Measurements from ENCODE around the gene GRIK3. TPM values are rescaled to one million over a fixed set of nuclear protein-coding genes. Genes with fewer than 3 reads are reported as not detected.

GRIK3 gene
- polyA plus RNA-seq, 1 experiment: not detected

- H3K27ac ChIP-seq (ENCODE audit: low read depth, low read length): no peak overlapping the region
- no peaks in the 10 kb centered on the region; the same call in 1 of the 2 replicates for H3K9me3 ChIP-seq (ENCODE audit: control insufficient read depth, insufficient read depth, low read length)
- POLR2A ChIA-PET: no interaction called here
- no peak overlapping the region for H3K4me3 ChIP-seq (ENCODE audit: low read depth, low read length)
- TF ChIP-seq CTCF (IDR thresholded peaks at IDR 0.05; ENCODE audit: low read depth, low read length): no peak
- no peaks in the 10 kb centered on the region for H3K27me3 ChIP-seq (ENCODE audit: control insufficient read depth, insufficient read depth, low read length)
- DNase-seq (ENCODE audit: low read depth, low spot score): no peak
- CTCF ChIA-PET: no interaction called here
Observed at GRCh38 chr1:36883315-36883949, 150.9 kb downstream of the GRIK3 start.

- no peaks in the 10 kb centered on the region; the same call in 1 of the 2 replicates for H3K9me3 ChIP-seq (ENCODE audit: control insufficient read depth, insufficient read depth, low read length)
- POLR2A ChIA-PET: no interaction called here
- CTCF ChIA-PET: no interaction called here
Observed at GRCh38 chr1:36882536-36883285, 151.6 kb downstream of the GRIK3 start.

GRCh38 chr1:36881541-36881940 lies 152.8 kb downstream of the GRIK3 start:
- ChIA-PET POLR2A (no interaction called here), CTCF (no interaction called here)
- TF ChIP-seq CTCF (IDR thresholded peaks at IDR 0.05; ENCODE audit: low read depth, low read length): no peak
- Histone ChIP-seq H3K27me3 (ENCODE audit: control insufficient read depth, insufficient read depth, low read length) (no peaks in the 10 kb centered on the region), H3K9me3 (ENCODE audit: control insufficient read depth, insufficient read depth, low read length) (no peaks in the 10 kb centered on the region; the same call in 1 of the 2 replicates), H3K4me3 (ENCODE audit: low read depth, low read length) (no peak overlapping the region), H3K27ac (ENCODE audit: low read depth, low read length) (no peak overlapping the region)
- DNase-seq (ENCODE audit: low read depth, low spot score): no peak

More at GRCh38 chr1:36882536-36883285, 151.6 kb downstream of the GRIK3 start:
- TF ChIP-seq CTCF (IDR thresholded peaks at IDR 0.05; ENCODE audit: low read depth, low read length): no peak
- Histone ChIP-seq H3K4me3 (ENCODE audit: low read depth, low read length) (no peak overlapping the region), H3K27ac (ENCODE audit: low read depth, low read length) (no peak overlapping the region), H3K27me3 (ENCODE audit: control insufficient read depth, insufficient read depth, low read length) (no peaks in the 10 kb centered on the region)
- no peak for DNase-seq (ENCODE audit: low read depth, low spot score)

- ChIA-PET POLR2A (no interaction called here), CTCF (no interaction called here)
- Histone ChIP-seq H3K27me3 (ENCODE audit: control insufficient read depth, insufficient read depth, low read length) (no peaks in the 10 kb centered on the region), H3K27ac (ENCODE audit: low read depth, low read length) (no peak overlapping the region), H3K9me3 (ENCODE audit: control insufficient read depth, insufficient read depth, low read length) (no peaks in the 10 kb centered on the region; the same call in 1 of the 2 replicates), H3K4me3 (ENCODE audit: low read depth, low read length) (no peak overlapping the region)
- no peak for DNase-seq (ENCODE audit: low read depth, low spot score)
- no peak for TF ChIP-seq CTCF (IDR thresholded peaks at IDR 0.05; ENCODE audit: low read depth, low read length)
Observed at GRCh38 chr1:36881068-36881405, 153.3 kb downstream of the GRIK3 start.

Measured in AG04450 (cell line).